ENCODE results near the gene LARP4.
"Not testable (repeated sequence)": the region's sequence is repeated elsewhere in the genome, so short reads cannot be mapped to it uniquely, and the experiment has no call there.

DNA sequence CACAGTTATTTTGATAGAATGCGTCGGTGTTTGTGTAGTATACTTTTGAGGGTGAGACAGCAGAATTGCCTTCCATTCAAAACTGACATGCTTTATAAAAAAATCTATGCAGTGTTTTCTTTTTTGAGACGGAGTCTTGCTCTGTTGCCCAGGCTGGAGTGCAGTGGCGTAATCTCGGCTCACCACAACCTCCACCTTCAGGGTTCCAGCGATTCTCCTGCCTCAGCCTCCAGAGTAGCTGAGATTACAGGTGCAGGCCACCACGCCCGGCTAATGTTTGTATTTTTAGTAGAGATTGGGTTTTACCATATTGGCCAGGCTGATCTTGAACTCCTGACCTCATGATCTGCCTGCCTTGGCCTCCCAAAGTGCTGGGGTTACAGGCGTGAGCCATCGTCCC is 22.7 kb downstream of the LARP4 start:
- TF ChIP-seq, protein P1, sequence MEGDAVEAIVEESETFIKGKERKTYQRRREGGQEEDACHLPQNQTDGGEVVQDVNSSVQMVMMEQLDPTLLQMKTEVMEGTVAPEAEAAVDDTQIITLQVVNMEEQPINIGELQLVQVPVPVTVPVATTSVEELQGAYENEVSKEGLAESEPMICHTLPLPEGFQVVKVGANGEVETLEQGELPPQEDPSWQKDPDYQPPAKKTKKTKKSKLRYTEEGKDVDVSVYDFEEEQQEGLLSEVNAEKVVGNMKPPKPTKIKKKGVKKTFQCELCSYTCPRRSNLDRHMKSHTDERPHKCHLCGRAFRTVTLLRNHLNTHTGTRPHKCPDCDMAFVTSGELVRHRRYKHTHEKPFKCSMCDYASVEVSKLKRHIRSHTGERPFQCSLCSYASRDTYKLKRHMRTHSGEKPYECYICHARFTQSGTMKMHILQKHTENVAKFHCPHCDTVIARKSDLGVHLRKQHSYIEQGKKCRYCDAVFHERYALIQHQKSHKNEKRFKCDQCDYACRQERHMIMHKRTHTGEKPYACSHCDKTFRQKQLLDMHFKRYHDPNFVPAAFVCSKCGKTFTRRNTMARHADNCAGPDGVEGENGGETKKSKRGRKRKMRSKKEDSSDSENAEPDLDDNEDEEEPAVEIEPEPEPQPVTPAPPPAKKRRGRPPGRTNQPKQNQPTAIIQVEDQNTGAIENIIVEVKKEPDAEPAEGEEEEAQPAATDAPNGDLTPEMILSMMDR (IDR thresholded peaks at IDR 0.05; ENCODE audit: low read depth, low read length, poor library complexity, severe bottlenecking) = not testable (repeated sequence)
- not testable (repeated sequence) for TF ChIP-seq EZH2phosphoT487 (IDR thresholded peaks at IDR 0.05; ENCODE audit: borderline replicate concordance, low read length)

All from DOHH2 (cell line).